Glomerular visceral epithelial cell (primary cell): Measurements from ENCODE around the gene C14orf93.

Source experiments
- DNase-seq: peaks from one replicate; pipeline ENCODE4 v3.0.0-alpha.2; 2016; ENCODE audit errors: extremely low spot score

C14orf93 gene

GRCh38 chr14:23009939-23010726 lies at the start of gene C14orf93:
Gene C14orf93 (minus strand): TSS chr14:23010143. CDS start chr14:22999023, 11,120 bp downstream.
- peak; percentile 68 for DNase-seq

- no peak for DNase-seq
Observed at GRCh38 chr14:23058654-23059504, 48.9 kb upstream of the C14orf93 start.

GRCh38 chr14:23057757-23058653 lies 48.1 kb upstream of the C14orf93 start:
- peak; percentile 91 for DNase-seq

GRCh38 chr14:23056956-23057756 lies 47.2 kb upstream of the C14orf93 start, which contains the start of gene CDH24:
Gene CDH24 (minus strand): TSS chr14:23057520. CDS start chr14:23055733, 1,787 bp downstream.
- DNase-seq, result peak; percentile 85

GRCh38 chr14:23056145-23056955 lies 46.4 kb upstream of the C14orf93 start:
- DNase-seq, result peak; percentile 84

- peak; percentile 46 for DNase-seq
Observed at GRCh38 chr14:23055621-23056144, 45.7 kb upstream of the C14orf93 start.

- no peak for DNase-seq
Observed at GRCh38 chr14:23055147-23055550, 45.2 kb upstream of the C14orf93 start.

- no peak for DNase-seq
Observed at GRCh38 chr14:23054000-23054811, 44.3 kb upstream of the C14orf93 start.

- DNase-seq, result no peak
Observed at GRCh38 chr14:23053426-23053825, 43.5 kb upstream of the C14orf93 start.

- DNase-seq, result no peak
Observed at GRCh38 chr14:23052671-23053070, 42.7 kb upstream of the C14orf93 start.

- DNase-seq, result no peak
Observed at GRCh38 chr14:23052182-23052623, 42.3 kb upstream of the C14orf93 start.

- DNase-seq, result no peak
Observed at GRCh38 chr14:23051141-23052057, 41.5 kb upstream of the C14orf93 start.

- no peak for DNase-seq
Observed at GRCh38 chr14:23049011-23049410, 39.1 kb upstream of the C14orf93 start.

GRCh38 chr14:23047751-23048693 lies 38.1 kb upstream of the C14orf93 start:
- DNase-seq, result no peak

GRCh38 chr14:23047034-23047634 lies 37.2 kb upstream of the C14orf93 start:
- DNase-seq, result peak; percentile 20
